Adrenal gland (tissue), 12 donors: ENCODE data around the gene DENND1C. TPM values are rescaled to one million over a fixed set of nuclear protein-coding genes. Genes with fewer than 3 reads are reported as not detected.

Source experiments
- DNase-seq, 7 donors: peaks; one replicate each; pipeline ENCODE4 v3.0.0-alpha.2; 2019 to 2020
- H3K27ac ChIP-seq, 5 donors: fragments of 200-600 bp; sonication (generic) in 4 of 5; 1 replicate in 3 of 5; 2 replicates in 2 of 5; pipeline versions ENCODE4 v1.5.1 to v1.8.0; 2016 to 2020; ENCODE audit warnings: mild to moderate bottlenecking in 1 of 5
- H3K27me3 ChIP-seq: fragments of 200-600 bp; 2 replicates; pipeline ENCODE4 v1.8.0; 2021
- H3K36me3 ChIP-seq, 2 donors: fragments of 200-600 bp; replicated peaks in 1 of 2; 1 replicate in 1 of 2; 2 replicates in 1 of 2; pipeline versions ENCODE4 v1.5.1 to v1.8.0; 2018 to 2022
- H3K4me1 ChIP-seq, 2 donors: fragments of 200-600 bp; replicated peaks in 1 of 2; 1 replicate in 1 of 2; 2 replicates in 1 of 2; pipeline versions ENCODE4 v1.5.1 to v1.8.0; 2018 to 2021
- H3K4me3 ChIP-seq, 4 donors: fragments of 200-600 bp; sonication (generic) in 3 of 4; one replicate each; pipeline ENCODE4 v1.5.1; 2016 to 2018
- H3K9me3 ChIP-seq, 3 donors: fragments of 200-600 bp; sonication (generic) in 1 of 3; replicated peaks in 1 of 3; 1 replicate in 2 of 3; 2 replicates in 1 of 3; pipeline versions ENCODE4 v1.5.1 to v1.8.0; 2016 to 2021
- POLR2A ChIP-seq, 2 donors: fragments of 450-650 bp; IDR thresholded peaks; one replicate each; pipeline ENCODE4 v1.6.1; 2017; ENCODE audit warnings: antibody characterized with exemption in 2 of 2, mild to moderate bottlenecking in 2 of 2, moderate library complexity in 1 of 2
- WGBS, 4 donors: extraction: QIAGEN DNeasy Blood & Tissue Kit in 2 of 4; methylation state at CpG; one replicate each; pipeline versions ENCODE4 v1.1.5 to v1.1.7; 2013 to 2017; 5-methylcytosine and 5-hydroxymethylcytosine counted together
- intact Hi-C, 2 donors: fragments of 100-400 bp; cut with DNase I; formaldehyde crosslinking; loops; one replicate each; pipeline versions ENCODE4 v1.14.1 to v1.15.0; 2022 to 2023
- polyA plus RNA-seq, 3 donors: library from polyadenylated mRNA; stranded (reverse); fragments of 200-250 nt in 2 of 3; fragments of 350-450 nt in 1 of 3; fragmentation: Illumina TruSeq in 1 of 3; extraction: RNeasy Lipid Tissue Mini Kit (QIAGEN cat#74804) in 1 of 3; gene quantifications; one replicate each; pipeline ENCODE4 v1.2.3, GENCODE V29; 2013 to 2014
- total RNA-seq, 9 donors: library from RNA; depleted of rRNA in 4 of 9; stranded (reverse); fragments of >200 nt in 4 of 9; fragments of 120-200 nt in 1 of 9; fragmentation: NEBNext Ultra II Directional in 1 of 9; extraction: Animal tissue kit (Norgen Biotek cat#: 25700) in 1 of 9; gene quantifications; one replicate each; pipeline versions ENCODE4 v1.1.0 to v1.2.4, GENCODE V29; 2013 to 2023
- TF ChIP-seq, protein P1 (sequence below), 6 experiments: fragments of 450-650 bp in 4 of 6; fragments of 200-600 bp in 2 of 6; sonication (generic) in 1 of 6; IDR thresholded peaks; 1 replicate in 5 of 6; 2 replicates in 1 of 6; pipeline versions ENCODE4 v1.5.1 to v1.8.0; 2016 to 2021; ENCODE audit warnings: antibody characterized with exemption in 6 of 6, mild to moderate bottlenecking in 2 of 6, moderate library complexity in 1 of 6
- donor health status: healthy with polysubstance abuse.
- donor health status: Bipolar disorder and iron deficiency.
- donor health status: DM: yes; HTN: yes; CAD: no.
- donor health status: DM: no; HTN: no; CAD: no.
- donor health status: DM: no; HTN: no; CAD: no.
- donor health status: DM: yes; HTN: yes; CAD: no.

The DENND1C gene
- total and polyA plus RNA-seq, 12 donors, result 0.66 to 12.1 (median 4.4) TPM

DNA sequence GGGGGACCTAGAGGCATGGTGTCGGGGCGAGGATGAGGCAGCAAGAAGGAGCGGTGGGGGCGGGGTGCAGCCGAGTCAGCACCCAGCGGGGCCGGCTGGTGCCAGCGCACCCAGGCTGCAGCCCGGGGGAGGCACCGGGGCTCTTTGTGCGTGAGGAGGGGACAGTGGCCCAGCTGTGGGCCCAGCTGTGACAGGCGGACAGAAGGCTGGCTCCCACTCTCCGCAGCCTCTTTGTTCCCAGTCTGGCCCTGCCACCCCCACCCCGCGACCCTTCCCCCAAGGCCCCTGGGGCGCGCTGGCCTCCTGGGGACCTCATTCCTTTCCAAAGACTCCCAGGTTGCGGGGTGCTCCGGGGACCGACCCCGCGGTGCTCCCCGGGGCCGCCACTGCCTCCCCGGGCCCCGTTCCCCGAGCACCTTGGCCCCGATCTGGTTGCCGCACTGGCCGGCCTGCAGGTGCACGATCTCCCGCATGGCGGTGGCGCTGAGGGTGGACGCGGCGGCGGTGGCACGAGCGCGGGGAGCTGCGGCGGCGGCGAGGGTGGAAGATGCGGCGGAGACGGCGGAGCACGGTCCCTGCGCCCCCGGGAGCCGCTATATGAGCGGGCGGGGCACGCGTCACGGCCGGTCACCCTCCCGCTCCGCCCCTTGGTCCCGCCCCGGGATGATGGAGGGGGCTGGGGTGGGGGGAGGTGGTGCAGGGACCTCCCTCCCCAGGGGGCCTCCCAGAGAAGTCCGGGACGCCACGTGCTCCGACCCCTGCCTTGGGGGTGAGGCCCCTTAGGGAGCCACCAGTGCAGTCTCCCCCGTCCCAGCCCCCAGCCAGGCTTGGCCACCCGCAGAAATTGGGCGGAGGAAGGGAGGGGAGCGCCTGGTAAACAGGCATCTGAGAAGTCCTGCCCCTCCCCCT, 20.4 kb upstream of the DENND1C start, which contains the start of gene TUBB4A:
TUBB4A (minus strand) TSS at position 570 of the 909 bp plus-strand sequence; CDS start at position 473, 97 bp downstream.
- TF ChIP-seq, protein P1, sequence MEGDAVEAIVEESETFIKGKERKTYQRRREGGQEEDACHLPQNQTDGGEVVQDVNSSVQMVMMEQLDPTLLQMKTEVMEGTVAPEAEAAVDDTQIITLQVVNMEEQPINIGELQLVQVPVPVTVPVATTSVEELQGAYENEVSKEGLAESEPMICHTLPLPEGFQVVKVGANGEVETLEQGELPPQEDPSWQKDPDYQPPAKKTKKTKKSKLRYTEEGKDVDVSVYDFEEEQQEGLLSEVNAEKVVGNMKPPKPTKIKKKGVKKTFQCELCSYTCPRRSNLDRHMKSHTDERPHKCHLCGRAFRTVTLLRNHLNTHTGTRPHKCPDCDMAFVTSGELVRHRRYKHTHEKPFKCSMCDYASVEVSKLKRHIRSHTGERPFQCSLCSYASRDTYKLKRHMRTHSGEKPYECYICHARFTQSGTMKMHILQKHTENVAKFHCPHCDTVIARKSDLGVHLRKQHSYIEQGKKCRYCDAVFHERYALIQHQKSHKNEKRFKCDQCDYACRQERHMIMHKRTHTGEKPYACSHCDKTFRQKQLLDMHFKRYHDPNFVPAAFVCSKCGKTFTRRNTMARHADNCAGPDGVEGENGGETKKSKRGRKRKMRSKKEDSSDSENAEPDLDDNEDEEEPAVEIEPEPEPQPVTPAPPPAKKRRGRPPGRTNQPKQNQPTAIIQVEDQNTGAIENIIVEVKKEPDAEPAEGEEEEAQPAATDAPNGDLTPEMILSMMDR (IDR thresholded peaks at IDR 0.05), result peak in 2 of 6 experiments; percentile 5 to 40
- peak; percentile 65 to 73 for TF ChIP-seq POLR2A (IDR thresholded peaks at IDR 0.05)
- 1 to 3% (median 1%) methylated on average over 8 to 71 of the region's 71 CpGs for WGBS, 4 donors
- intact Hi-C loops, result no loop called here
- Histone ChIP-seq H3K9me3 (no peaks in the 10 kb centered on the region), H3K27me3 (no peaks in the 10 kb centered on the region), H3K27ac (peak within 1 kb of the TSS; percentile 39 to 79 (median 74)), H3K4me1 (peaks cover 17 to 41% of the 10 kb centered on the region in 2 donors), H3K4me3 (peak within 1 kb of the TSS in 3 of 4 donors; percentile 22 to 62 (median 59)), H3K36me3 (no peaks in the 10 kb centered on the region)
- DNase-seq, result peak in 6 of 7 donors; percentile 45 to 72 (median 69)

DNA sequence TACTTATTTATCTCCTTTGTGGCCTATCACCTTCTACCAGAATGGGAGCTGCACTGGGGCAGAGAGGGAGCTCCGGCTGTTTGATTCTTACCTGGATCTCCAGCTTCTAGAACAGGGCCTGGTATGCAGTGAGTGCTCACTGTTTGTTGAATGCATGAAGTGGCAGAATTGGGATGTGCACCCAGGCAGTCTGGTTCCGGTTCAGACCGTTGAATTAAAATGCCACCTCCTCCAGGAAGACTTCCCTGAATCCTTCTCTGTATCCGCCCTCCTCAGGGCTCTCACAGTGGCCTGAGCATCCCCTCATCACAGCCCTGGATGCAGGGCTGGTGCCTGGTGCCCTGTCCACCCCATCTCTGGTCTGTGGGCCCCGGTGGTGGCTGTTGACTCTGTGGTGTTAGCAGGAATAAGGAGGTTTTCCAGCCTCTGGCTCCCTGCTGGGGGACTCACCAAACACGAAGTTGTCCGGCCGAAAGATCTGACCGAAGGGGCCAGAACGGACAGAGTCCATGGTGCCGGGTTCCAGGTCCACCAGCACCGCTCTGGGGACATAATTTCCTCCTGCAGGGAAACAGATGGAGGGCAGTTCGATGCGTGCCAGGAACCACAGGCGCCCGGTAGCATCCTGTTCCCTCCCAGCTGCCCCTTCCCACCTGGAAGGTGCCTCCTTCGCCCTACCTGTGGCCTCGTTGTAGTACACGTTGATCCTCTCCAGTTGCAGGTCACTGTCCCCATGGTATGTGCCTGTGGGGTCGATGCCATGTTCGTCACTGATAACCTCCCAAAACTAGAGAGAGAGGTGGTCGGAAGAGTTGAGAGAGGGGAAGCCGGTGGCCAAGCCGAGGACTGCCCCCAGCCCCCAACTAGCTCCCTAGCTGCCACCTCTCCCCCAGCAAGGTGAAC, 19.5 kb upstream of the DENND1C start:
- peaks cover 17 to 41% of the 10 kb centered on the region in 2 donors for H3K4me1 ChIP-seq
- no peaks in the 10 kb centered on the region for H3K27me3 ChIP-seq
- peak overlapping the region in 3 of 5 donors; percentile 74 to 79 (median 76) for H3K27ac ChIP-seq
- no peak for DNase-seq
- peak overlapping the region in 3 of 4 donors; percentile 22 to 62 (median 59) for H3K4me3 ChIP-seq
- TF ChIP-seq POLR2A (IDR thresholded peaks at IDR 0.05), result no peak
- TF ChIP-seq, protein P1 (IDR thresholded peaks at IDR 0.05), result no peak
- H3K9me3 ChIP-seq, result no peaks in the 10 kb centered on the region
- no peaks in the 10 kb centered on the region for H3K36me3 ChIP-seq
- intact Hi-C loops, result no loop called here
- WGBS, 4 donors, result 14 to 50% (median 31%) methylated on average over 12 to 24 of the region's 24 CpGs

DNA sequence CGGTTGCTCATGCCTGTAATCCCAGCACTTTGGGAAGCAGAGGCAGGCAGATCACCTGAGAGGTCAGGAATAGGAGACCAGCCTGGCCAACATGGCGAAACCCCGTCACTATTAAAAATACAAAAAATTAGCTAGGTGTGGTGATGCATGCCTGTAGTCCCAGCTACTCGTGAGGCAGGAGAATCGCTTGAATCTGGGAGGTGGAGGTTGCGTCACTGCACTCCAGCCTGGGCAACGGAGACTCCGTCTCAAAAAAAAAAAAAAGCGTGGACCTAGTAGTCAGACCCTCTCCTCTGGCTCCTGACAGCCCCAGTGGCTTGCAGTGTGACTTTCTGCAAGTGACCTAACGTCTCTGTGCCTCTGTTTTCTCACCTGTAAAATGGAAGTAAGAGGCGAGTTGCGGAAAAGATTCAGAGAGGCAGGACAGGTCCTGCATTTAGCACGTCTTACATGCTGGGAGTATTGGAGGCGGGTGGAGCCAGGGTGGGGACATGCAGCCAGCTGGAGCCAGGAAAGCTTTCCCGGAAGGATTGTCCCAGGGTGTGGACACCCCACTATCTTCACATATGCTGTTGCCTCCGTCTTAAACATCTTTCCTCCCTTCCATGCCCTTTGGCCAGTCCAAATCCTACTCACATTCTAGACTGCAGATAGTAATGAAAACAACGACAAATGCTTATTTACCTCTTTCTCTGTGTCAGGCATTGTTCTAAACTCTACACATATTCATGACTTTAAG, 17.6 kb upstream of the DENND1C start:
- Histone ChIP-seq H3K4me1 (peaks cover 17 to 41% of the 10 kb centered on the region in 2 donors), H3K27ac (peak overlapping the region; percentile 2 to 87 (median 36)), H3K36me3 (no peaks in the 10 kb centered on the region), H3K4me3 (peak overlapping the region in 1 of 4 donors; percentile 59), H3K9me3 (no peaks in the 10 kb centered on the region), H3K27me3 (no peaks in the 10 kb centered on the region)
- TF ChIP-seq, protein P1 (IDR thresholded peaks at IDR 0.05), result no peak
- TF ChIP-seq POLR2A (IDR thresholded peaks at IDR 0.05), result peak; percentile 11 to 38
- DNase-seq, result peak in 4 of 7 donors; percentile 50 to 64 (median 55)
- WGBS, 4 donors, result 38 to 49% (median 43%) methylated on average over 17 of the region's 17 CpGs
- intact Hi-C loops, result no loop called here
